Measurements from ENCODE around the gene CTXND1.

The CTXND1 gene

DNA sequence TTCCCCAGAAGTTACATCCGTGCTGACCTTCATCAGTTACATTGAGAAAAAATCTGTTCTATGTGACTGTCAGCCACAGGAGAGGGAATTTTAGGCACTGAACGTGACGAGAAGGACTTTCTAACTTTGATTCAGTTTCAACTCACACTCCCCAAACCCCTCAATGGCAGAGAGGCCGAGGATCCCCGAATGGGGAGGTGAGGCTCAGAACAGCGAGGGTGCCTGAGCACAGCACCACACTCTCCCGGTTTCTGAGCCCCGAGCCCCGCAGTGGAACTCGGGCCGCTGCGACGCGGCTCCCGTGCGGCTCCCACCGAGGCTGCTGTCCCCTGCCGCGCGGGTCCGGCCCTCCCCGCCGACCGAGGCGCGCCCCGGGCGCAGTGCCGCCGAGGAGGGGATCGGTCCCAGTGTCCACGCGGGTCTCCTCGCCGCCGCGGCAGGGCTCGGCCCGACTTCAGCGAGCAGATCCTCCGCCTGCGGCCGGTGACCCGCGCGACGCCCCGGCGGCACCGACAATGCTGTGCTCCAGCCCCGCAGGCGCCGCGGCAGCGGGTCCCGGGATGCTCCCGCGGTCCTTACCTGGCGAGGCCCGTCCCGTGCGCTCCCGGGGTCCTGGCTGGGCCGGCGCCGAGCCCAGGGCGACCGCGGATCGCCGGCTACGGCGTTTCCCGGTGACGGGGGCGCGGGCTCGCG, 439 bp downstream of the CTXND1 start:
- DNase-seq: no peak

DNA sequence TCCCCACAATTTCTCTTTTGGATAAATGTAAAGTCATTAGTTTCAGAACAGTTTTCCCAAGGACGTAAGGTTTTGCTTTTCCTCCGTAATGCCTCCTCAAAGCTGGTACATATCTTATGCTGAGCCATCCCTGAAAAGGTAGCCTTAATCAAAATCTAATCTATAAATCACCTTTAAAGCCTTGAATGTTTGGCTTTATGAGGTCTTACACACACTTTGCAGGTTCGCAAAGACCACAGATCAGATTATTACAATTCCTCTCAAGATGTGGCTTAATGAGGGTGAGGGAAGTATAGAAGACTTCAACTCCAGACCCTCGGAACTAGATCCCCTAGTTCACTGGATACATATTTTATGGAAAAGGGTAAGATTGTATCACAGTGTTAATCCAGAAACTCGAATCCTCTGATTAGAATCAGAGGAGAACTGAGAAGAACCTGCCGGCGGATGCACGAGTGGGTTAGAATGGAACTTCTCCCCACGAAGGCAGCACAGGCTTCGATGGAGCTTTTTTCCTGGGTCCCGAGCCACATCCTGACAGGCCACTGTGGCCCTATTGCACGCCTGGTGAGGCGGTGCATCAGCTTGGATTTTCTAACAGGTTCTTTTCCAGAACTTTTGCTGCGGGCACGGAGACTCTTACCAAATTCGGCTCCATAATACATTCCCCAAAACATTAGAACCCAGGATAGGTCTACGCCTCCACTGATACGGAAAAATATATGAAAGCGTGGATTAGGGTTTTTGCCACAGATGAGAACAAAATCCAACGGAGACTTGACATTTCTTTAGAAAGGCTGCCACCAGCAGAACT, 1.2 kb downstream of the CTXND1 start:
- no peak for DNase-seq

DNA sequence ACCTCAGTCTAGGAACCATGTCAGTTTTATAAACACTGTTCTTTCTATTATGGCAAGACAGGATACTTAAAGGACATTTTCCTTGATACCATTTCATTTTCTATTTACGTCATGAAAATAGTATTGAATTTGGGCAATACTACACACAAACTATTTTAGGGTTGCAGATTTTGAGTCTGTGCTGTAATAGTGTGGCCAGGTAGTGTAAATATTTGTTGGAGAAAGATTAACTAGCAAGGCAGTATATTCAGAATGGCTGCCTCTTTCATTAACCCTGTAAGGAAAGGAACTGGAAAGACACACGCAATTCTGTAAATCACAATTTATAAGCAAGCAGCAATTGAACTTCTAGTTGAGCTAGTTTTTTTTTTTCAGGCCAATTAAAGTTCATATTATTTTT, 2.0 kb downstream of the CTXND1 start:
- no peak for DNase-seq

DNA sequence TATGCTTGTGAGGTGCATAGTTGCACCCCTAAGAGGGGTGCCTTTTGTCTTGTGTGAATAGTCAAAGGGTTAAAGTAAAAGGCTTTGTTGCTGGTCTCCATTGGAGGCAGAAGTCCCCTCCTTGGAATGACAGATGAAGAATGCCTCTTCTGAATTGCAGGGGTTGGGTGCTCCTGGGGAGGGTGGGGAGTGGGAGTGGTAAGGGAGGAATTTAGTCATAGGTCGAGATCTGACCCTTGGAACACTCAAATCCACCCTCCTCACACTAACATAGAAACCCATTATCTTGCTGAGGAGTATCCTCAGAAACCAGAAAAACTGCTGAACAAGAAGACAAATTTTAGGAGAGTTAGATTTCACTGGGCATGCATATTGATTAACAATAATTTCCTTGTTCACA, 4.7 kb downstream of the CTXND1 start:
- DNase-seq: no peak

DNA sequence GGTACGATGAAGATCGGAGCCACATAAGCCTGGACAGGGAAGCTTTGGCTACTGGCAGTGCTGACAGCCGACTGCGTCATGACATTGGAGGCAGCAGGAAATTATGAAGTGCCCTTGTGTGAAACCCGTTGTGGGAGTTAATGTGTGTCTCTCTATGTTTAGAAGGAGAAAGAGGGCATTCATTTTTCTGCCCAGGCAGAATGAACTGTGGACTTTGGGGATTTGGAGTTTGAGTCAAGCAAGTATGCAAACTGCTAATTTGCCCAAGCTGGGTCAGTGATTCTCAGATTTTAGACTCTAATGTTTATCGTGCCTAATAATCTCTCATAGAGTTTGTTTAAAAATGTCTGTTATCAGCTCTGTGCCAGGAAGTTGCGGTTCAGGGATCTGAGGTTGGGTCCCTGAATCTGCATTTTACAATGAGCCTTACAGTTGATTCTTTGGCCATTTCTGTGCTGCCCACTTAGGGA, 5.6 kb downstream of the CTXND1 start:
- no peak for DNase-seq

DNA sequence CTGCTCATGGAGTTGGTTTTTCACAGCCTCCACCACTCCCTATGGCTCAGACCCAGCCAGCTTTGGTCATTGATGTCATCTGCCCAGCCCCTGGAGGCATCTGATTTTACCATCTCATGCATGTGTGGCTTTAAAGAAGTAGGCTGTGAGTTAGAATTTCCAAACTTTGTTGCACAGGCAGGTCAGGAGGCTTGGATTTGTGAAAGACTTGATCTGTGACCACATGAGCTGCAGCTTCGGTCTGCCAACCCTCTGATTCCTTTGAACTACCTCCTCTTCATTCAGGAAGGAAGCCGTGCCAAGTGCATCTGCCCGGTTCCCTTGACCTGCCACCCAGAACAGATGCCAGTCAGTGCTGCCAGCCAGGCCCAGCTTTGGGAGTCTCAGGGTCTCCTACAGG, 9.2 kb downstream of the CTXND1 start:
- no peak for DNase-seq

DNA sequence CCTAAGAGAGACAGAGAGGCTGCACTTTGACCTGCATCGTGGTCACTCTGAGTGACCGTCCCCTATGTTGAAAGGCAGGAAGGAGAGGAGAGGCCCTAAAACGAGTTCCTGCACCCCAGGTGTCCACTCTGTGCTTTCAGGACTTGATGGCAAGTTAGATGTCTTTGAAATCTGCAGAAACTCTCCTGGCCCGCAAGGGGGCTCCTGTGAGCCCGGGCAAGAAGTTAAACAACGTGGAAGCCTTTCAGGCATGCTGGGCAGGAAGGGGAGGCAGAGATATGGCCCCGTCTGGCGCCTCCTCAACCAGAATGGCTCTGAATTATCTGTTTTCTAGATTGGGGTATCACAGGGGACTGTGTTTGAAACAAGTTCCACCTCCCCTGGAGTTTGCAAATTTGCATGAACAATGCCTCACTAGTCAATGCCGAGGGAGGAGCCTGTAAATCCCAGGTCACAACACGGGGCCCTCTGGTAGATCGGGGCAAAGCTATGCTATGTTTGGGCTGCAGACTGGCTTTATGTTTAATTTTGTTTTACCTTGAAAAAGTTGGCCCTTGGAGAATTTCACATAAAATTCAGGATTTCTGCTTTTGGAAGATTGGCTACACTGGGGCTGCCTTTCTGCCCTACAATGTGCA, 9.8 kb downstream of the CTXND1 start:
- no peak for DNase-seq

DNA sequence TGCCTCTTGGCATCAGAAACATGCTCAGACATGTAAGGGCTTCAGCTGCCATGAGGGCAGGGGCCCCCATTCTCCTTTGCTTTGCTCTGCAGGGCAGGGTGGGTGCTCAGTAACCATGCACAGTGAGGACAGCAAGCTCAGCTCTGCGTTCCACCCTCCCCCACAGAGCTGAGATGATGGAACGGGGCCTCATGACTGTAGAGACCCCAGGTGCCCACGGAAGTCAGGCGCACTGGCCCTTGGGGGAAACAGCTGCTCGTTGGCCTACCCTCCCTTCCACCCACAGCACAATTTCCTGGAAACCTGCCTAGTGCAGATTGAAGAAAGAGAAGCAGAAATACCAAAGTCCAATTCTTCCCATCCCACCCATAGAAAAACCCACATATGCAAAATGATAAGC, 10.5 kb downstream of the CTXND1 start:
- DNase-seq: no peak

DNA sequence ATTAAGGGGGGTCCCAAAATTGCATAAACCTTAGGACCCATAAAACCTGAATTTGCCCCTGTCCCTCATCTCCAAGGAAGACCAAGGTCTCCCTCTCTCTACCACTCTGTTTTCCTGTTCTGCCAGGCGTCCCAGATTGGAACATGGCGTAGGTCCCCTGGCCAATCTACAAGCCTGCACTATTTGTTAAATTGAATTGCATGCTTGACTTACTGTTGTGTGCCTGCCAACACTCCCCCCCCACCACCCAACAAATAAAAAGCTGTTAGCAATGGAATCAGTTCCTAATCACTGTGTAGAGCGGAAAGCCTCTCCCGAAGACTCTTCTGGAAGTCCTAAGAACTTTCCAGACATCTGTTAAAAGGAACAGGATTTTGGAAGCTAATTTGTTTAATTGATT, 11.7 kb downstream of the CTXND1 start:
- no peak for DNase-seq

DNA sequence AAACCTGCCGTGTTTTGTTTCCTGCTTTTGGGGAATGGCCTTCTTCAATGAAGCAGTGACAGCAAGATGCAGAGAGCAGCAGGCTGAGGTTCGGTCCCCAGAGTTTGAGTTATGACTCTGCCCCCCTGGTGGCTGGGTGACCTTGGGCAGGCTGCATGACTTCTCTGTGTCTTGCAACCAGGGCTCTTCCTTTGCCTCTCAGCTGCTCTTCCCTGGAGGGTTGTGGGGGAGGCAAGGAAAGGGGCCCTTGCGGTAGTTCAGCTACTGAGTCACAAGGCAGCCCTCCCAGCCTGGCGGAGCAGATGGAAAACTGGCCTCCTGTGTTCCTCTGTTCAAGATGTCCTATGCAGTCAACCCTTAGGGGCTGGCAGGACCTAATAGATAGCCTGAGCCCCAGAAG, 17.1 kb downstream of the CTXND1 start:
- no peak for DNase-seq

DNA sequence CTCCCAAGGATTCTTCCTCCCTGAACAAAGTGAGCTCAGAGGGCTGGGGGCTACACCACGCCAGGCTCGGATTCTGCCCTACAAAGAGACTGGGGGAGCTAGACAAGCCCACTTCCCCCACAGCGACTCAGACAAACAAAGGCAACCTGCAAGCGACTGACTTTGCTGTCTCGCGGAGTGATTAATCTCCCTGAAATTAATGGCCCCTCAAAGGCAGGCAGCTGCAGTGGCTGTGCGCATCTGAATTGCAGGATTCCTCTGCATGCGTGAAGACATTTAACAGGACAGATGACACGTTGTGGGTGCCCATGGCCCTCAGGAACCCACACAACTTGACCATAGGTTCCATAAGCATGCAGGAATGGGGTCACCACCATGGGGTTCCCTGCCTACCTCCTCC, 18.4 kb downstream of the CTXND1 start:
- DNase-seq: no peak

DNA sequence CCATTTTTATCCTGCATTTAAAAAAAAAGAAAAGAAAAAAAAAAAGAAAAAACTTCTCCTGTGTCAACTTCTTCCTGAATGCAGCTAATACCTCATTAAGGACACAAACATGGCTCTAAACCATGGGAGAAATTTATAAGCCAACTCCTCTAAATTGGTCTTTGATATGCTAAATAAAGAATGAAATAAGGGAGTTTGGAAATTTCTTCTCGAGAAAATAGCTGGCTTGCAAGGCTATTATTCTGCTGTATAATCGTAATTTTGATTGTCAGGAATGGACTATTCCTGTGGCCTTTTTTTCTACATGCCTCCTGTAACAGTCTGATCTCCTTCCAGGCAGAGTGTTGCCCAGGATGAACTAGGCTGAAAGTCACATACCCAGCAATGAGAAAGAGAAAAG, 20.6 kb downstream of the CTXND1 start:
- DNase-seq: no peak

DNA sequence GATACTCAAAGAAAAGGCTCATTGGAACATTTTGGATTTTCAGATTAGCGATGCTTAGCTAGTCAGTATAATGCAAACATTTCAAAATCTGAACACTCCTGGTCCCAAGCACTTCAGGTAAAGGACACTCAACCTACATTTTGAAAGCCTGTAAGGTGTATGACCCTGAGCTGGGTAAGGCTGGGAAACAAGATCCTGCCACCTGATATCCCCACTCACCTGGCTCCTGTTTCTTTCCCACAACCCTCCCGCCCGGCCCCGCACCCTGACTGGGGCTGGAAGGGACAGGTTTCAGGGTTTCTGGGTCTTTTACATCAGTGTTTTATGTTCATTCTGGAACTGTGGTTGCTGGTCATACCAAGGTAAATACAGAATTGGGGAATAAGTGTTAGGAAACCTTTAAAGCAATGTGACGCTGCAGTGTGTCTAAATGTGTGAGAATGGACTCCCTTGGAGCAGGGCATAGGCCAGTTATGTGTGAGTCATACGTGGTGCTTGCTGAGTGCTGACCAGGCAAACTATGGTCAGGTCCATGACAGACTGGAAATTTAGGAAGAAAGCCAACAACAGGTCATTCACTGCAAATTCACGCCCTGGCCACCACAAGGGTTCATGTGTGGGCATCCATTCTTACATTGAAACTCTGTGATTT, 22.9 kb downstream of the CTXND1 start:
- no peak for DNase-seq

DNA sequence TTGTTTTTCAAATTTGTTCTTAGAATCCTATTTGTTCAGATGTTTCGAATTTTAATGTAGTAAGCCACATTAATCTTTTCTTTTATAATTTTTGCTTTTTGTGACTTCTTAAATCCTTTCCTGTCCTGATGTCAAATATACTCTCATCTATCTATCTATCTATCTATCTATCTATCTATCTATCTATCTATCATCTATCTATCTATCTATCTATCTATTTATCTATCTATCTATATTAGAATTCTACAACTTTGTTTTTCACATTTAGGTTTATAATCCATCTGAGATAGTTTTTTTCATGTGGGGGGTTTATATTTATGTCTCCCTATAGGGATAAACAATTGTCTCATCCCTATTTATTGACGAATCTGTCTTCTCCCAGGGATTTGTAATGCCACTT, 32.1 kb downstream of the CTXND1 start:
- no peak for DNase-seq

DNA sequence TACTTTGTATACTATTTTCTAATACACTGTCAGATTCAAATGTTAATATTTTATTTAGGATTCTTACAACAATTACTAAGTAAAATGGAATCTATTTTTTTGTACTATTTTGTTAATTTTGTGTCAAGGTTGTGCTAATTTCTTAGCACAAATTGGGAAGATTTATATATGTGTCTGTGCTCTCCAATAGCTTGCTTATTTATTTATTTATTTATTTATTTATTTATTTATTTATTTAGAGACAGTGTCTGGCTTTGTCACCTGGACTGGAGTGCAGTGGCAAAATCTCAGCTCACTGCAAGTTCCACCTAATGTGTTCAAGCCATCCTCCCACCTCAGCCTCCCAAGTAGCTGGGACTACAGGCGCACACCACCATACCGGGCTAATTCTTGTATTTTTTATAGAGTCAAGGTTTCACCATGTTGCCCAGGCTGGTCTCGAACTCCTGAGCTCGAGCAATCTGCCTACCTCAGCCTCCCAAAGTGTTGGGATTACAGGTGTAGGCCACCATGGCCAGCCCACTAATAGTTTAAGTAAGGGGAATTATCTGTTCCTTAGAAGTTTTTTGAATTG, 34.6 kb downstream of the CTXND1 start:
- DNase-seq: no peak

DNA sequence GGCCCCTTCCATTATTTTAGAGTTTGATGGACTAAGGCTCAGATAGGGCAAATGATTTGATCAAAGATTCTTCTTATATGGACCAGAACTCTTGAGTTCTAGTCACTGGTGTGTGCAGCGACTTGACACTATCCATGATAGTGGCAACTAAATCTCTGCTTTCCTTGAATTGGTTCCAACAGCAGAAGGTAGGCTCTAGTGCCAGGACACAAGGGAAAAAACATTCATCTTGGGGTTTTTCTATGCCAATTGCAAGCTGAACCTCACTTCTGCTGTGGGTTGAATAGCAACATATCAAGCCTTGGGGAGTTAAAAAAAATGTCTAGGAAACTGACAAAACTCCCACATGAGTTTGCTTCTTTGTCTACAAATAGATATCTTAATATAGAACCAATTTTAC, 35.1 kb downstream of the CTXND1 start:
- DNase-seq: no peak

DNA sequence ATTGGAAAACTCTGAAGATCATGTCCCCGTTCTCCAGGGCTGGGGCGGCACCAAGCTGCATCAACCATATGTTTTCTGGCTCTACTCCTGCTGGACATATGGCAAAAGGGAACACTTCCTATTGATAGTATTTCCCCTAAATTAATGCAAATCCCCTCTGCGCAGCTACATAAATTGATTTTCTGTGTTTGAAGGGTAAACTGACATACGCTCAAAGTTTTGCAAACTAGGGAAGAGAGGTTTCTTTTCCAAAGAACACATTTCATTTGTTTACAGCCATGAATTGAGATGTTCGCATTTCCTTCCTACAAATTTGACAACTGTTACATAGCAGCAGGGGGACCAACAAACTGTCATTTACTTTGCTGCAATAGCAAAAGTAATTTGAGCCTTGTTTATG, 35.9 kb downstream of the CTXND1 start:
- DNase-seq: no peak

DNA sequence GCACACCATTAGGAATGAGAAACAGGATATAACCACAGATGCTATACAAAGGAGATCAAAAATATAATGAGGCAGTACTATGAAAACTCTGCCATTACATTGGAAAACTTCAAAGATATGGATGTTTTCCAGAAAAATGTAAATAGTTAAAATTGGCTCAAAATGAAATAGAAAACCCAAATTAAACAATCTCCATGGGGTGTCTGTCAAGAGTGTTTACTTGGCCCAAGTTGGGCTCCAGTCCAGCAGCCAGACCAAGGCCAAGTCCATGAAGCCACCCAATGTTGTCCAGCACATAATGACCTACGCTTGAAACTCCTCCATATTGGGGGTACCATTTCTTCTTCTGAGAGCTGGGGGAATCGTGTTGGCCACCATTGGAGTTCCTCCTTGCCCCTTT, 37.1 kb downstream of the CTXND1 start:
- DNase-seq: no peak

DNA sequence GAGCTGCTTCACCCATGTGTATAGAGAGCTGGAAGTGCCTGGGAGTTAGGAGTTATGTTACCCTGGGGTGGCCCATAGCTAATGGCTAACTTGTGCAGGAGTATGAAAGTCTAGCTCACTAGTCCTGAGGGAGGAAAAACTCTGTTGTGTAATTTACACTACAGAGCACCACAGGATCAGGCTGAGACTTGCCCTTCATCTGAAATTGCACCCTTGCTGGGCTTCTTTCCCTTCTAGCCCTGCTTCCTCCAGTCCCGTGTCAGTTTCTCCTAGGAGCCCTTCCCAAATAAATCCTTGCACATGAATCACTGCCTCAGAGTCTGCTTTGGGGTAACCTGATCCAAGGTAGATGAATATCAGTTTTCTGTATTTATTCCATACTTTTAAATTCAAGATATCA, 40.0 kb downstream of the CTXND1 start:
- no peak for DNase-seq

DNA sequence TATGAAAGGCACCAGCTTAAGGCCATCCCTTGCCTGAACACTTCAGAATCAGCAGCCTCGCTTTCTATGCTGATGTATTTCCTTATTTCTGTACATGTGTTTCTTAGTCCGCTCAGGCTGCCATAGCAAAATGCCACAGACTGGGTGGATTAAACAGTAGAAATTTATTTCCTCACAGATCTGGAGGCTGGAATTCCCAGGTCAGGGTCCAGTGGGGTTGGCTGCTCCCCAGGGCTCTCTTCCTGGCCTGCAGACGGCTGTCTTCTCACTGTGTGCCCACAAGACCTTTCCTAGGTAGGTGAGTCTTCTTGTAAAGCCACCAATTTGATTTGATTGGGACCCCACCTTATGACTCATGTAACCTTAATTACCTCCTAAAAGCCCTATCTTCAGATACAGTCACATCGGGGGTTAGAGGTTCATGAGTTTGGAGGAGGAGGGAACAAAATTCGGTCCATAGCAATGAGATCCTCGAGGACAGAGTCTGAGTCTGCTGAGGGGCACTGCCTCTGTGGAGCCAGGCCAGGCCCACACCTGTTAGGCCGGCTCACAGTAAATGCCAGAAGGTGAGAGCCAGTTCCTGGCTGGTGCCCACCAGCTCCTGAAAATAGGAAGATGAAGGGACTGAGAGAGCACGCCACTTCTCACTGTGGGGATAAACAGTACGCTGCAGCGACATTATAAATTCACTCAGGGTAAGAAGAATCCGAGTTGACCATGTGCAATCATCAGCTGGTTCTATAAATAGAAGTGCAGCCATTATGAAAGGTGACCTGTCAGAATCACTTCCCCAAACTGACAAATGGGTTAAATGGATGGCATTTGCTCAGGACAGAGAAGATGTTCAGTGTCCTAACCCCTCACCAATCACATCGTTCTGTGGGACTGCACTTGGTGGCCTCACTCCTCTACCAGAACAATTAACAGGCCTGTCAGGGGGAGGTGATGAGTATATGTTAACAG, 41.1 kb downstream of the CTXND1 start:
- DNase-seq: no peak

DNA sequence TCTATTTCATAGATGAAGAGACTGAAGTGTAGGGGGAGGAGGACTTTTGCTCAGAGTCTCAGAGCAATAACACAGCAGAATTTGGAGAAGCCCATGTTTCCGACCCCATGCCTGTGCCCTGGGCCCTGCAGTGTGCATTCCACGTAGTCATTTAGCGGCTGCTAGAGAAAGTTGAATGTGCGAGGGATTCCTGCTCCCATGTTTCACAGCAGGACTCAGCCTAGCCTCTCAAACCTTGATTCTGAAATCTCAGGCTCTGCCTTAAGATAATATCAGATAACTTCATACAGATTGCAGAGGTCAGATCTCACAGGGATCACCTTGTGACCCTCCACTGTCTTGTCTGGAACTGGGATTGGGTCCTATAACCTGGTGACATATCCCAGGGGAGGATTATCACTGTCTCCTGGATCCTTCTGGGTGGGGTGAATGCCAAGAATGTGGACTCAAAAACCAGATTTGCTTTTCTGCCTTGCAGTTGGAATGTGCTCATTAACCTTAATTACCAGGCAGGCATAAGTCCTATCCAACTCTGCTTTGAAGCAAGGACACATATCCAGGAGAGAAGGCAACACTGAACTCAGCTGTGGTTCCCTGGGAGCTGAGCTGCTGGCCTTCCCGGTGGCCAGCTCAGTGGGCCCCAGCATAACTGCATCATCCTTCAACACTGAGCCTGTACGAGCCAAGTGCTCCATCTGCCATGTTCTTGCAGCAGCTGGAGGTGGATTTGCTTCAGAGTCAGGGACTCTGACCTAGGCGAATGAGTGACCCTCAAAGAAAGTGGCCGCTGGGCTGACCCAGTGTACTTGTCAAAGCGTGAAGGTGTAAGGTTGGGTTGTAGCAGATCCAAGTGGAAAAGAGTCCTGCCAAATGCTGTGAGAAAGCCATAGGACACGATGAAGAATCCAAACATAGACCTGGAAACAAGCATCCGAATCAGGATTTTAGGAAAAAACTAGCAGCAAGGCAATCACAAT, 43.0 kb downstream of the CTXND1 start:
- DNase-seq: no peak

Data from NCI-H1092 treated with DMSO at 0.1 percent for 48 hours (cell line).